Calu3 (cell line): ENCODE measurements around the gene CRYBG1. TPM values are rescaled to one million over a fixed set of nuclear protein-coding genes. Genes with fewer than 3 reads are reported as not detected.

Experiments used
- BruUV-seq: library from RNA; stranded (reverse); fragments of 400-500 nt; replicated peaks from 2 replicates; lab custom pipeline; 2021; lab: Mats Ljungman, UMichigan
- CTCF ChIA-PET: fragments of 300-600 bp; sonication (Branson Sonifier 250); formaldehyde crosslinking; loops from one replicate; lab custom pipeline; 2022; ENCODE audit warnings: antibody characterized with exemption; lab: Charles Lee
- DNase-seq: peaks from one replicate; pipeline ENCODE4 v3.0.0; 2022
- H3K27ac Mint-ChIP-seq: one replicate; pipeline ENCODE4 v1.8.0; 2022; ENCODE audit warnings: mixed read lengths; ENCODE audit not compliant: unreplicated experiment
- H3K27me3 Mint-ChIP-seq: one replicate; pipeline ENCODE4 v1.8.0; 2022; ENCODE audit warnings: mixed read lengths; ENCODE audit not compliant: unreplicated experiment
- H3K36me3 Mint-ChIP-seq: one replicate; pipeline ENCODE4 v1.8.0; 2022; ENCODE audit warnings: mild to moderate bottlenecking, moderate library complexity, mixed read lengths; ENCODE audit not compliant: insufficient read depth, unreplicated experiment
- H3K4me1 Mint-ChIP-seq: one replicate; pipeline ENCODE4 v1.8.0; 2022; ENCODE audit warnings: mild to moderate bottlenecking, low read depth, mixed read lengths; ENCODE audit not compliant: unreplicated experiment
- H3K4me3 Mint-ChIP-seq: one replicate; pipeline ENCODE4 v1.8.0; 2022; ENCODE audit warnings: mild to moderate bottlenecking, low read depth, moderate library complexity, mixed read lengths; ENCODE audit not compliant: unreplicated experiment
- H3K9me3 Mint-ChIP-seq: one replicate; pipeline ENCODE4 v1.8.0; 2022; ENCODE audit warnings: low read depth, mixed read lengths; ENCODE audit not compliant: unreplicated experiment
- intact Hi-C: fragments of 100-400 bp; cut with micrococcal nuclease; formaldehyde crosslinking; loops from one replicate; pipeline ENCODE4 v1.10.0; 2022; ENCODE audit not compliant: unreplicated experiment
- total RNA-seq: library from RNA; stranded (reverse); gene quantifications from 2 replicates; pipeline ENCODE4 v1.2.3, GENCODE V29; 2022
- TF ChIP-seq, protein P1 (sequence below): fragments of 200-600 bp; IDR thresholded peaks from one replicate; pipeline ENCODE4 v1.8.0; 2022; ENCODE audit warnings: antibody characterized with exemption; ENCODE audit not compliant: unreplicated experiment

CRYBG1 gene
- total RNA-seq, 1 experiment from 2014 or later, result 40.7 TPM

DNA sequence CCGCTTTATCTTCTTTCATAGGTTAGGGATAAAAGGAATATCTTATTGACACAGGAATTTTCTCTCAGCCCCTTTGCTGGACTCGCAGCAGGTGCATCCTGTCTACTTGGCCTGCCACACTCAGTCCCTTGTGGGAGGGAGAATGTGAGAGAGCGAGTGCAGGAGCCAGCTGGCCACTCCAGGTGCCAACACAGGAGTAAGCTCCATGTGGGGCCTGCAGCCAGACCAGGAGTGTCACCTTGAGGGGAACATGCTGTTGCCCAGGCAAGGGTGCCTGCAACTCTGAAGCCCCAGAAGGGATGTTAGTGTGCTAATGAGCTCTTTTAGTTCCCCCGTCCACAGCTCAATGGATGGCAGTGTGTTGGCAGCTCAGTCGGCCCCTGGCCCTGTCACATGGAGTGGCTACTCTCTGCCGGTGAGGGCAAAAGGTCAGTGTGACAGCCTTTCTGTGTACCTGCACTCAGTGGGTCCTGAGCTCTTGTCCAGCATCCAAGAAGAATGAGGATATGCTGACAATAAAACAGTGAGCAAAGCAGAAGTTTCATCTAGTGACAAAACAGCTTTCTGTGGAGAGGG, 57.1 kb downstream of the CRYBG1 start:
- no TSS peak for BruUV-seq
- TF ChIP-seq, protein P1, sequence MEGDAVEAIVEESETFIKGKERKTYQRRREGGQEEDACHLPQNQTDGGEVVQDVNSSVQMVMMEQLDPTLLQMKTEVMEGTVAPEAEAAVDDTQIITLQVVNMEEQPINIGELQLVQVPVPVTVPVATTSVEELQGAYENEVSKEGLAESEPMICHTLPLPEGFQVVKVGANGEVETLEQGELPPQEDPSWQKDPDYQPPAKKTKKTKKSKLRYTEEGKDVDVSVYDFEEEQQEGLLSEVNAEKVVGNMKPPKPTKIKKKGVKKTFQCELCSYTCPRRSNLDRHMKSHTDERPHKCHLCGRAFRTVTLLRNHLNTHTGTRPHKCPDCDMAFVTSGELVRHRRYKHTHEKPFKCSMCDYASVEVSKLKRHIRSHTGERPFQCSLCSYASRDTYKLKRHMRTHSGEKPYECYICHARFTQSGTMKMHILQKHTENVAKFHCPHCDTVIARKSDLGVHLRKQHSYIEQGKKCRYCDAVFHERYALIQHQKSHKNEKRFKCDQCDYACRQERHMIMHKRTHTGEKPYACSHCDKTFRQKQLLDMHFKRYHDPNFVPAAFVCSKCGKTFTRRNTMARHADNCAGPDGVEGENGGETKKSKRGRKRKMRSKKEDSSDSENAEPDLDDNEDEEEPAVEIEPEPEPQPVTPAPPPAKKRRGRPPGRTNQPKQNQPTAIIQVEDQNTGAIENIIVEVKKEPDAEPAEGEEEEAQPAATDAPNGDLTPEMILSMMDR, result no peak
- no peak for DNase-seq
- H3K36me3 Mint-ChIP-seq, result no peaks in the 10 kb centered on the region
- no peaks in the 10 kb centered on the region for H3K9me3 Mint-ChIP-seq
- H3K4me3 Mint-ChIP-seq, result no peak overlapping the region
- no peak overlapping the region for H3K27ac Mint-ChIP-seq
- CTCF ChIA-PET, result no interaction called here
- H3K4me1 Mint-ChIP-seq, result no peaks in the 10 kb centered on the region
- H3K27me3 Mint-ChIP-seq, result no peaks in the 10 kb centered on the region
- intact Hi-C loops, result no loop called here

DNA sequence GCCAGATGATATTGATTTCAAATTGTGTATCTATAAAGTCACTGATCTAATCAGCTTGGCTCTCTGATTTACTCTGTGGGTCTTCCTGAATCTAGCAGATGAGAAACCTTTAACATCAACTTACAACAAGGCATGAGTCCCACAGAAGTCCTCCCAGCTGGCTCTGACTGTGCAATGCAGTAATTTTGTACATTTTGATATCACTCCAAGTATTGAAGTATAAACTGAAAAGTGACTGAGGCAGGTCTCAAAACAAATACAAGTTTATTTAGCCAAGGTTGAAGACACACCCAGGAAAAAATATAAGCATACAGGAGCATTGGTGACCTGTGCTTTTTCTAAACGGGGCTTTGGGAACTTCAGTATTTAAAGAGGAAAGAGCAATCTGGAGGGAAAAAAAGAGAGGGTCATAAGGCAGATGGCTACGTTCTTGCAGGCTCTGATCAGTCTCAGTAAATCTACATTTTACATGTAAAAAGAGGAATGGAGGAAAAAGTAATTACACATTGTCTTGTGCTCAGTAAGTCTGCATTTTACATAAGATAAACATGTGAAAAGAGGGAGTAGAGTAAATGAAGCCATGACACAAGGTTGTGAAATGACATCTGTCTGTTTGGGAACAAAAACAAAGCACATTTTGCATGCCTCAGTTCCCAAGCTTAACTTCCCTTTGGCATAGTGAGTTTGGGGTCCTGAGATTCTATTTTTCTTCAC, 59.5 kb downstream of the CRYBG1 start:
- intact Hi-C loops, result no loop called here
- H3K4me3 Mint-ChIP-seq, result no peak overlapping the region
- H3K4me1 Mint-ChIP-seq, result no peaks in the 10 kb centered on the region
- H3K9me3 Mint-ChIP-seq, result no peaks in the 10 kb centered on the region
- CTCF ChIA-PET, result no interaction called here
- TF ChIP-seq, protein P1, result no peak
- no TSS peak for BruUV-seq
- no peak for DNase-seq
- no peaks in the 10 kb centered on the region for H3K27me3 Mint-ChIP-seq
- H3K36me3 Mint-ChIP-seq, result no peaks in the 10 kb centered on the region
- H3K27ac Mint-ChIP-seq, result no peak overlapping the region

DNA sequence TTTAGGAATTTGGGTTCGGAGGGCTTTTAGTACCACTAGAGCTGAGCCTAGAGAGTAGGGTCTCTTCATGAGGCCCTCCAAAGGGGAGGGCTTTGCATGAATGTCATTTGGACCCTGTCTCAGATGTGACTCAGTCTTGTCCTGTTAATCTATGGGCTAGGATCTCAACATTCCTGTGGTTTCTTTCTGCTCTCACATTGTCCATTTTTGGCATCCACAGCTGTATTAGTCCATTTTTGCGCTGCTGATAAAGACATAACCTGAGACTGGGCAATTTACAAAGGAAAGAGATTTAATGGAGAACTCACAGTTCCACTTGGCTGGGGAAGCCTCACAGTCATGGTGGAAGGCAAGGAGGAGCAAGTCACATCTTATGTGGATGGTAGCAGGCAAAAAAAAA, 61.0 kb downstream of the CRYBG1 start:
- H3K4me3 Mint-ChIP-seq, result no peak overlapping the region
- H3K27ac Mint-ChIP-seq, result no peak overlapping the region
- intact Hi-C loops, result no loop called here
- H3K27me3 Mint-ChIP-seq, result no peaks in the 10 kb centered on the region
- TF ChIP-seq, protein P1, result no peak
- no TSS peak for BruUV-seq
- CTCF ChIA-PET, result interaction anchor here (1.3 kb wide), 1 partner anchor 10 kb away, joined by 4 read pairs; no protein-coding TSS in a partner anchor
- H3K4me1 Mint-ChIP-seq, result no peaks in the 10 kb centered on the region
- no peaks in the 10 kb centered on the region for H3K36me3 Mint-ChIP-seq
- DNase-seq, result no peak
- H3K9me3 Mint-ChIP-seq, result no peaks in the 10 kb centered on the region

DNA sequence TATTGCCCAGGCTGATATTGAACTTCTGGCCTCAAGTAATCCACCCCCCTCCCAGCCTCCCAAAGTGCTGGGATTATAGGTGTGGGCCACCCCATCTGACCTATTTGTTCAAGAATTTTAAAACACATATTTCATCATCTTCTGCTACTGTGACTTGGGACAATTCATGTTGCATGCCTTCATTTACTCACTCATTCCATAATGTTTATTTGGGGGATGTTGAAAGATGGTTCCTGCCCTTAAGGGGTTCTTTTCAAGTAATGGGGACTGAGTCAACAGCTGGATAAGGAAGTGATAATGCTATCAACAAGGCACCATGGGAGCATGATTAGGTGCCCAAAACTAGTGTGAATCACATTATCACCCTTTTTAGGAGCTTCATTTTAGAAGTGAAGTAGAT, 62.0 kb downstream of the CRYBG1 start:
- H3K9me3 Mint-ChIP-seq, result no peaks in the 10 kb centered on the region
- DNase-seq, result no peak
- CTCF ChIA-PET, result interaction anchor here (1.3 kb wide), 1 partner anchor 11 kb away, joined by 4 read pairs; no protein-coding TSS in a partner anchor

More for the DNA sequence above, 62.0 kb downstream of the CRYBG1 start:
- no peaks in the 10 kb centered on the region for H3K4me1 Mint-ChIP-seq
- H3K36me3 Mint-ChIP-seq, result no peaks in the 10 kb centered on the region
- intact Hi-C loops, result no loop called here
- no peak overlapping the region for H3K27ac Mint-ChIP-seq
- TF ChIP-seq, protein P1, result no peak
- no peak overlapping the region for H3K4me3 Mint-ChIP-seq
- H3K27me3 Mint-ChIP-seq, result no peaks in the 10 kb centered on the region
- BruUV-seq, result no TSS peak
